OCI-LY7 (cell line): ENCODE measurements around the gene EVI5L. TPM values are rescaled to one million over a fixed set of nuclear protein-coding genes. Genes with fewer than 3 reads are reported as not detected.

Source experiments
- BruUV-seq: library from RNA; stranded (reverse); fragments of 400-500 nt; replicated peaks from 2 replicates; lab custom pipeline; 2021; lab: Mats Ljungman, UMichigan
- CTCF ChIA-PET: fragments of 300-600 bp; sonication (Branson Sonifier 250); formaldehyde crosslinking; loops from one replicate; lab custom pipeline; 2022; ENCODE audit warnings: antibody characterized with exemption; ENCODE audit not compliant: unreplicated experiment; lab: Charles Lee
- POLR2A ChIA-PET: fragments of 300-600 bp; sonication (Branson Sonifier 250); formaldehyde crosslinking; loops from one replicate; lab custom pipeline; 2022; ENCODE audit warnings: antibody characterized with exemption; lab: Charles Lee
- DNase-seq: peaks from one replicate; pipeline ENCODE4 v3.0.0-alpha.2; 2015; ENCODE audit warnings: low spot score
- H2AFZ ChIP-seq: fragments of 200-600 bp; sonication (generic), shearing (Covaris generic); 2 replicates; pipeline ENCODE4 v1.6.1; 2014; ENCODE audit warnings: mild to moderate bottlenecking, antibody characterized with exemption, low read length, moderate library complexity
- H3K27ac ChIP-seq: fragments of 200-600 bp; sonication (generic); 2 replicates; pipeline ENCODE4 v1.5.1; 2014; ENCODE audit warnings: mixed run types, low read depth, mild to moderate bottlenecking, moderate library complexity, low read length, inconsistent platforms; ENCODE audit not compliant: poor library complexity, severe bottlenecking
- H3K36me3 ChIP-seq: fragments of 200-600 bp; sonication (generic); 2 replicates; pipeline ENCODE4 v1.6.1; 2014; ENCODE audit warnings: mild to moderate bottlenecking, antibody characterized with exemption, low read length, moderate library complexity, mixed read lengths; ENCODE audit not compliant: insufficient read depth
- H3K4me1 ChIP-seq: fragments of 200-600 bp; sonication (generic); 2 replicates; pipeline ENCODE4 v1.5.1; 2014; ENCODE audit warnings: mild to moderate bottlenecking, low read length; ENCODE audit not compliant: insufficient read depth, poor library complexity, severe bottlenecking
- H3K4me2 ChIP-seq: fragments of 200-600 bp; sonication (generic); 2 replicates; pipeline ENCODE4 v1.6.1; 2014; ENCODE audit warnings: mild to moderate bottlenecking, low read length
- H3K4me3 ChIP-seq: fragments of 200-600 bp; sonication (generic); 2 replicates; pipeline ENCODE4 v1.5.1; 2014; ENCODE audit warnings: mild to moderate bottlenecking, low read depth, low read length; ENCODE audit not compliant: poor library complexity, severe bottlenecking
- H3K79me2 ChIP-seq: fragments of 200-600 bp; sonication (generic); 2 replicates; pipeline ENCODE4 v1.6.1; 2016; ENCODE audit warnings: low read depth, mild to moderate bottlenecking, low read length, moderate library complexity, mixed read lengths; ENCODE audit not compliant: insufficient read depth
- H3K9me2 ChIP-seq: fragments of 200-600 bp; sonication (generic); 2 replicates; pipeline ENCODE4 v1.6.1; 2016; ENCODE audit warnings: mild to moderate bottlenecking, low read length, mixed read lengths; ENCODE audit not compliant: insufficient read depth
- H3K9me3 ChIP-seq: fragments of 200-600 bp; sonication (generic); 2 replicates; pipeline ENCODE4 v1.6.1; 2014; ENCODE audit warnings: mild to moderate bottlenecking, mixed run types, low read length, mixed read lengths
- H4K20me1 ChIP-seq: fragments of 200-600 bp; sonication (generic); 2 replicates; pipeline ENCODE4 v1.6.1; 2014; ENCODE audit warnings: mild to moderate bottlenecking, antibody characterized with exemption, low read length, moderate library complexity, mixed read lengths; ENCODE audit not compliant: insufficient read depth
- CTCF ChIP-seq: fragments of 200-600 bp; sonication (generic); conservative IDR thresholded peaks from 2 replicates; pipeline ENCODE4 v1.5.1; 2014; ENCODE audit warnings: mild to moderate bottlenecking, antibody characterized with exemption, low read length, moderate library complexity, mixed read lengths
- EZH2phosphoT487 ChIP-seq: fragments of 200-600 bp; sonication (generic); IDR thresholded peaks from 2 replicates; pipeline ENCODE4 v1.6.1; 2018; ENCODE audit warnings: low read depth, borderline replicate concordance, mild to moderate bottlenecking, mixed run types, antibody characterized with exemption, low read length, moderate library complexity, mixed read lengths
- intact Hi-C: fragments of 100-400 bp; cut with micrococcal nuclease; formaldehyde crosslinking; loops from one replicate; pipeline ENCODE4 v1.10.0; 2022; ENCODE audit not compliant: unreplicated experiment
- total RNA-seq, 2 experiments: library from RNA; depleted of rRNA in 1 of 2; stranded (reverse); fragments of >200 nt in 1 of 2; shearing (Covaris generic) in 1 of 2; gene quantifications; 2 replicates each; pipeline ENCODE4 v1.2.3, GENCODE V29; 2014 to 2022

The EVI5L gene
- total RNA-seq, 2 experiments from 2014 or later, result 2.7 to 5.5 TPM

DNA sequence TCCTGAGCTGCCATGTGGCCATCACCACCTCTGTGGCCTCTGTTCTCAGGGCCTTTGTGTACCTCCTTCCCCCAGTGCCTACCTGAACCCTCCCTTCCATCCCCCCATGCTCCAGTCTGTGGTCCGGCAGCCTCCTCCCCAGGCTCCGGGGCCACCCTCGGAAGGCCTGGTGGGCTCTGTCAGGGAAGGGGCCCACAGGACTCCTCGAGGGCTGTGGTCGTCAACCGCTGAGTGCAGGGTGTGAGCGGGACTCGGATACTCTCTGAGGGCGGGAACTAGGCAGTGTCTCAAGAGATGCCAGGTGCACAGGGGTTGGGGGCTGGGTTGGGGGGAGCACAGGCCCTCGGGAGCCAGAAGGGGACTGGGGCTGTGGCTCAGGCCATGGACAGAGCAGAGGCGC lies 77.5 kb downstream of the EVI5L start:
- Histone ChIP-seq H3K4me1 (peaks cover 17% of the 10 kb centered on the region), H3K36me3 (peaks cover 35% of the 10 kb centered on the region), H2AFZ (no peak overlapping the region), H4K20me1 (0 out of 2 replicates have a peak, but pooled peaks cover 9% of the 10 kb centered on the region), H3K27ac (no peak overlapping the region), H3K9me3 (no peaks in the 10 kb centered on the region), H3K4me3 (no peak overlapping the region), H3K9me2 (no peaks in the 10 kb centered on the region), H3K4me2 (no peak overlapping the region), H3K79me2 (peaks cover 22% of the 10 kb centered on the region)
- ChIA-PET CTCF (no interaction called here), POLR2A (no interaction called here)
- intact Hi-C loops, result no loop called here
- DNase-seq, result no peak
- TF ChIP-seq EZH2phosphoT487 (no peak), CTCF (no peak)
- no TSS peak for BruUV-seq

GRCh38 chr19:7908078-7908699 lies 78.2 kb downstream of the EVI5L start:
- H3K27ac ChIP-seq, result no peak overlapping the region
- peaks cover 11% of the 10 kb centered on the region for H3K4me1 ChIP-seq
- no peak overlapping the region for H3K4me2 ChIP-seq
- peaks cover 22% of the 10 kb centered on the region for H3K79me2 ChIP-seq
- H4K20me1 ChIP-seq, result 0 out of 2 replicates have a peak, but pooled peaks cover 9% of the 10 kb centered on the region
- no peak for DNase-seq
- ChIA-PET POLR2A (no interaction called here), CTCF (no interaction called here)
- H3K9me2 ChIP-seq, result no peaks in the 10 kb centered on the region
- no TSS peak for BruUV-seq
- intact Hi-C loops, result no loop called here
- TF ChIP-seq EZH2phosphoT487 (no peak), CTCF (no peak)
- no peak overlapping the region for H2AFZ ChIP-seq
- H3K9me3 ChIP-seq, result no peaks in the 10 kb centered on the region
- peaks cover 41% of the 10 kb centered on the region for H3K36me3 ChIP-seq
- H3K4me3 ChIP-seq, result no peak overlapping the region

DNA sequence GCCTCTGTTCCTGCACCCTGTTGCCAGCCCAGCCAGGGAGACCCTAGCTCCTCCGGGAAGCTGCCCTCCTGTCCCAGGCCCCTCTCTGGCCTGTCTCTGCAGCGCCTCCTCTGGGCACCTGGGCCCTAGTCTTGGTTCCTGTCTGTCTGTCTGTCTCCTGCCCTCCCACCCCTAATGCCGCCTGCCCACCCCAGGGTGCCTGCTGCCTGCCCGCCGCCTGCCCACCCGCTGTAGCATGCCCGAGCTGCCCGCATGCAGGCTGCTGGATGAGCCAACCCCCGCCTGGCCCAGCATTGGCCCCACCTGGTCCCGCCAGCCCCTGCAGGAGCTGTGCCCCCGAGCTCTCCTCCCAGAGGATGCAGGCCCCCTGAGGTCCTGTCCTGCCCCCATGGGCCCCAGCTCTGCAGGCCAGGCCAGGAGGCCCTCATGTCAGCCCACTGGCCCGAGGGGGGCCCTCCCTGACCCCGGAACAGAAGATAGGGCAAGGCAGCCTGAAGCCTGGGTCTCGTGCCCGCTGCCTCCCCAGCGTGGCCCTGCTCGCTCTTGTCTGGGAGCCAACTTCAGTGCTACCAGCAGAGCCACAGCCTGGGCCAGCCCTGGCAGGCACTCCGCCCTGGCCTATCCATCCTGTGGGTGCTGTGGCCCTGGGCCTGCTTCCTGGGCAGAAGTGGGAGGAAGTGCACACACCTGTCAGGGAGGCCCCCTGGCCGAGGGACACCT lies 78.9 kb downstream of the EVI5L start:
- intact Hi-C loops, result no loop called here
- CTCF ChIA-PET, result no interaction called here
- no peak for DNase-seq
- H3K79me2 ChIP-seq, result peaks cover 22% of the 10 kb centered on the region
- 0 out of 2 replicates have a peak, but pooled peaks cover 9% of the 10 kb centered on the region for H4K20me1 ChIP-seq
- POLR2A ChIA-PET, result no interaction called here
- no peaks in the 10 kb centered on the region for H3K9me3 ChIP-seq
- no peak overlapping the region for H3K4me3 ChIP-seq
- H3K4me2 ChIP-seq, result no peak overlapping the region
- H3K27ac ChIP-seq, result no peak overlapping the region
- H3K4me1 ChIP-seq, result peaks cover 11% of the 10 kb centered on the region
- H3K9me2 ChIP-seq, result no peaks in the 10 kb centered on the region
- TF ChIP-seq CTCF, result no peak
- no peak for TF ChIP-seq EZH2phosphoT487
- H3K36me3 ChIP-seq, result peaks cover 46% of the 10 kb centered on the region
- no TSS peak for BruUV-seq
- no peak overlapping the region for H2AFZ ChIP-seq
